HEK293 (cell line): ENCODE results near the gene GSTM1.

Experiments used
- CTCF ChIP-seq: fragments of 450-650 bp; formaldehyde crosslinking; IDR thresholded peaks from 2 replicates; pipeline ENCODE4 v1.5.1; 2016; ENCODE audit warnings: missing biosample characterization, missing genetic modification characterization
- ZIC2 ChIP-seq: fragments of 450-650 bp; formaldehyde crosslinking; IDR thresholded peaks from 2 replicates; pipeline ENCODE4 v1.5.1; 2016; ENCODE audit warnings: missing biosample characterization, missing genetic modification characterization
- ZNF114 ChIP-seq: fragments of 450-650 bp; formaldehyde crosslinking; IDR thresholded peaks from 2 replicates; pipeline ENCODE4 v1.5.0; 2017; ENCODE audit warnings: missing biosample characterization, missing genetic modification characterization
- ZNF146 ChIP-seq: fragments of 450-650 bp; formaldehyde crosslinking; IDR thresholded peaks from 2 replicates; pipeline ENCODE4 v1.5.1; 2016; ENCODE audit warnings: missing biosample characterization, missing genetic modification characterization
- ZNF148 ChIP-seq: fragments of 450-650 bp; formaldehyde crosslinking; IDR thresholded peaks from 2 replicates; pipeline ENCODE4 v1.5.0; 2017; ENCODE audit warnings: missing biosample characterization, missing genetic modification characterization, borderline replicate concordance

GRCh38 chr1:109653306-109653705, 34.3 kb upstream of the GSTM1 start:
- TF ChIP-seq ZNF148 (tag by site-specific recombination) = no peak
- no peak for TF ChIP-seq CTCF (tag by site-specific recombination)
- no peak for TF ChIP-seq ZIC2
- no peak for TF ChIP-seq ZNF146 (tag by site-specific recombination)
- no peak for TF ChIP-seq ZNF114
